Measurements from ENCODE around the gene STK25.
"Not testable (repeated sequence)": the region's sequence is repeated elsewhere in the genome, so short reads cannot be mapped to it uniquely, and the experiment has no call there.

STK25 gene

GRCh38 chr2:241463276-241464135 is 44.9 kb downstream of the STK25 start:
- DNase-seq (ENCODE audit: low spot score): no peak

- no peak for DNase-seq (ENCODE audit: low spot score)
Measured at GRCh38 chr2:241461693-241462677, 46.4 kb downstream of the STK25 start.

- DNase-seq (ENCODE audit: low spot score): no peak
Measured at GRCh38 chr2:241460631-241461030, 47.8 kb downstream of the STK25 start.

GRCh38 chr2:241459520-241459919 is 48.9 kb downstream of the STK25 start:
- no peak for DNase-seq (ENCODE audit: low spot score)

- DNase-seq (ENCODE audit: low spot score): no peak
Measured at GRCh38 chr2:241458687-241459086, 49.7 kb downstream of the STK25 start.

GRCh38 chr2:241456546-241456945 is 51.8 kb downstream of the STK25 start:
- DNase-seq (ENCODE audit: low spot score): no peak

- DNase-seq (ENCODE audit: low spot score): no peak
Measured at GRCh38 chr2:241454837-241455485, 53.4 kb downstream of the STK25 start.

- DNase-seq (ENCODE audit: low spot score): not testable (repeated sequence)
Measured at GRCh38 chr2:241453919-241454318, 54.5 kb downstream of the STK25 start.

GRCh38 chr2:241451840-241452506 is 56.4 kb downstream of the STK25 start:
- no peak for DNase-seq (ENCODE audit: low spot score)

- not testable (repeated sequence) for DNase-seq (ENCODE audit: low spot score)
Measured at GRCh38 chr2:241450092-241450491, 58.3 kb downstream of the STK25 start.

- DNase-seq (ENCODE audit: low spot score): no peak
Measured at GRCh38 chr2:241445426-241445825, 63.0 kb downstream of the STK25 start.

- DNase-seq (ENCODE audit: low spot score): no peak
Measured at GRCh38 chr2:241443486-241444223, 64.7 kb downstream of the STK25 start.

Measured in HuH-7 (cell line).